ENCODE results near the gene NLGN1. TPM values are rescaled to one million over a fixed set of nuclear protein-coding genes. Genes with fewer than 3 reads are reported as not detected.

Gene NLGN1
- total and polyA plus RNA-seq, 2 of the 8 experiments (the other 6 are each of a cell fraction or from before 2014, with no cell fraction given), result 7.8 to 14.8 TPM

DNA sequence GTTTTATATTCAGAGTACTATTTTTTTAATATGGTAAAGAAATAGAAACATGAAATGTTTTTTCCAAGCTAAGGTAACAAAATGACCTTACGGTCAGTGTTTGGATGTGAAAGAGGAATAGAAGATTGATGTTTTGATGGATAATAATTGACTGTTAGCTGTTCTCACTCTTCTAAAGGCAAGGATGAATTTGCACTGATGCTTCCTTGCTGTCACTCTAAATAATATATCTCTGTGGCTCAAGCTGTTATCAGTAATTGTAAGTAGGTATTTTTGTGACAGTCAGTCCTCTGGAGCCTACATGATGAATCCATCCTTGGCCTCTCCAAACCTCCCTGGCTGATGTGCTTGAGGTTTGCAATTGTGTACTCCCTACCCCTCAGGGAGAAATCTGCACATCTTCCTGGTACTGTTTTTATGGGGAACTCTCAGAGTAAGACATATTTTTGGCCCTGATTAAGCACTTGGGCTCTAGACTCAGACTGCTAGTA, 283.7 kb downstream of the NLGN1 start:
- H3K4me3 ChIP-seq (ENCODE audit: extremely low read depth in 1 of 4, insufficient read depth in 2 of 4, low read depth in 3 of 4, low read length in 4 of 4), result no peak overlapping the region
- no peaks in the 10 kb centered on the region for H3K27me3 ChIP-seq (replicated peaks in 1 of 4; ENCODE audit: control insufficient read depth in 3 of 4, extremely low read depth in 1 of 4, insufficient read depth in 3 of 4, low read length in 3 of 4)
- POLR2A ChIA-PET (ENCODE audit: partially characterized antibody), result no interaction called here
- H3K23ac ChIP-seq (ENCODE audit: insufficient read length), result no peak overlapping the region
- peaks cover 0 to 3% (median 1%) of the 10 kb centered on the region in 4 experiments; a peak in 1 of 7 replicates for H3K4me1 ChIP-seq (replicated peaks in 1 of 4; ENCODE audit: control insufficient read depth in 3 of 4, insufficient read depth in 4 of 4, low read length in 3 of 4)
- CTCF ChIA-PET (ENCODE audit: partially characterized antibody), result interaction anchor here (1.4 kb wide), 1 partner anchor 9 kb away, joined by 4 read pairs; no protein-coding TSS in a partner anchor
- H3K27ac ChIP-seq (ENCODE audit: low read depth, low read length), result no peak overlapping the region
- H3K79me2 ChIP-seq (ENCODE audit: control insufficient read depth in 1 of 2, insufficient read depth in 2 of 2, low read length in 2 of 2), result no peaks in the 10 kb centered on the region; a peak in 1 of 4 replicates
- WGBS, 2 experiments (ENCODE audit: extremely low coverage in 1 of 2, insufficient coverage in 1 of 2, insufficient read length in 1 of 2, insufficient replicate concordance in 2 of 2, low coverage in 1 of 2, low lambda C conversion rate in 2 of 2, missing lambda C conversion rate in 1 of 2), result 83% methylated on average over 1 of the region's 1 CpG; no CpG with 5 or more reads in 1 of the 2 experiments
- no peak overlapping the region for H3K4ac ChIP-seq (replicated peaks; ENCODE audit: insufficient read length, low read depth, low read length)
- H2BK15ac ChIP-seq (ENCODE audit: low read length), result no peak overlapping the region
- no peak overlapping the region for H3K4me2 ChIP-seq (ENCODE audit: insufficient read depth in 1 of 2, low read depth in 2 of 2, low read length in 2 of 2)
- no peak overlapping the region for H3K14ac ChIP-seq (ENCODE audit: insufficient read length)
- H4K8ac ChIP-seq (ENCODE audit: extremely low read depth, insufficient read depth, low read length), result no peak overlapping the region
- no peaks in the 10 kb centered on the region for H3K9me3 ChIP-seq (ENCODE audit: insufficient read depth in 2 of 2, low read depth in 1 of 2, low read length in 1 of 2)
- H4K20me1 ChIP-seq (replicated peaks in 1 of 2; ENCODE audit: control insufficient read depth in 1 of 2, insufficient read depth in 2 of 2, low read length in 2 of 2), result no peaks in the 10 kb centered on the region
- no peak overlapping the region for H2BK20ac ChIP-seq (ENCODE audit: low read length)
- FAIRE-seq (no peak), DNase-seq (ENCODE audit: low read depth in 1 of 2, low spot score in 2 of 2) (no peak)
- no peak overlapping the region for H3K9ac ChIP-seq (replicated peaks in 1 of 4; ENCODE audit: extremely low read depth in 1 of 4, low read depth in 3 of 4, low read length in 3 of 4)
- H2AFZ ChIP-seq (ENCODE audit: low read length), result no peak overlapping the region
- TF ChIP-seq ASH2L (IDR thresholded peaks at IDR 0.05; ENCODE audit: low read length), result no peak
- TF ChIP-seq EZH2 (IDR thresholded peaks at IDR 0.05; ENCODE audit: low read depth, low read length, severe bottlenecking), result no peak
- no peak for TF ChIP-seq CREB1 (IDR thresholded peaks at IDR 0.05)
- no peak for TF ChIP-seq BRCA1 (IDR thresholded peaks at IDR 0.05; ENCODE audit: low read depth, low read length)
- TF ChIP-seq TAF1 (IDR thresholded peaks at IDR 0.05; ENCODE audit: low read depth, low read length), result no peak
- TF ChIP-seq RNF2 (IDR thresholded peaks at IDR 0.05; ENCODE audit: borderline replicate concordance, low read depth, low read length, missing control alignments, poor library complexity, severe bottlenecking), result no peak
- no peak for TF ChIP-seq RXRA (IDR thresholded peaks at IDR 0.05; ENCODE audit: insufficient read depth, low read depth, low read length)
- no peak for TF ChIP-seq SIX5 (IDR thresholded peaks at IDR 0.05; ENCODE audit: low read depth, low read length)
- TF ChIP-seq GTF2F1 (IDR thresholded peaks at IDR 0.05; ENCODE audit: borderline replicate concordance, low read depth, low read length), result no peak
- TF ChIP-seq, protein P1, sequence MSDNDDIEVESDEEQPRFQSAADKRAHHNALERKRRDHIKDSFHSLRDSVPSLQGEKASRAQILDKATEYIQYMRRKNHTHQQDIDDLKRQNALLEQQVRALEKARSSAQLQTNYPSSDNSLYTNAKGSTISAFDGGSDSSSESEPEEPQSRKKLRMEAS (IDR thresholded peaks at IDR 0.05), result no peak
- no peak for TF ChIP-seq CBX5 (IDR thresholded peaks at IDR 0.05; ENCODE audit: low read depth, low read length)
- no peak for TF ChIP-seq SIRT6 (IDR thresholded peaks at IDR 0.05; ENCODE audit: low read length)
- TF ChIP-seq CEBPB (IDR thresholded peaks at IDR 0.05; ENCODE audit: low read depth, low read length), result no peak
- TF ChIP-seq SP2 (IDR thresholded peaks at IDR 0.05; ENCODE audit: low read length), result no peak
- no peak for TF ChIP-seq TAF7 (optimal IDR thresholded peaks at IDR 0.05; ENCODE audit: borderline replicate concordance, low read depth, low read length)
- no peak overlapping the region for H2BK5ac ChIP-seq (ENCODE audit: low read depth, low read length)
- H4K5ac ChIP-seq (ENCODE audit: insufficient read length, low read depth, low read length), result no peak overlapping the region
- H2BK12ac ChIP-seq (ENCODE audit: low read depth, low read length), result no peak overlapping the region
- H3K18ac ChIP-seq (ENCODE audit: extremely low read depth, low read length), result no peak overlapping the region
- no peaks in the 10 kb centered on the region for H3K79me1 ChIP-seq (ENCODE audit: low read depth, low read length)
- H3K23me2 ChIP-seq (ENCODE audit: low read depth, low read length), result no peaks in the 10 kb centered on the region
- no peak overlapping the region for H2BK120ac ChIP-seq (replicated peaks; ENCODE audit: low read depth, low read length)
- H2AK5ac ChIP-seq (ENCODE audit: low read depth, low read length), result no peak overlapping the region
- no peak overlapping the region for H4K91ac ChIP-seq (replicated peaks; ENCODE audit: insufficient read length, low read length)
- no peaks in the 10 kb centered on the region for H3K36me3 ChIP-seq (ENCODE audit: control insufficient read depth in 2 of 4, insufficient read depth in 4 of 4, low read length in 3 of 4)
- no peak overlapping the region for H3K56ac ChIP-seq (replicated peaks; ENCODE audit: insufficient read length, low read depth, low read length)
